HG02759 (cell line): Measurements from ENCODE around the gene ELOB.
"Not testable (repeated sequence)": the region's sequence is repeated elsewhere in the genome, so short reads cannot be mapped to it uniquely, and the experiment has no call there.

Experiments
- ATAC-seq: cut with Tn5 transposase; IDR thresholded peaks from one replicate; pipeline ENCODE4 v1.9.1; 2021; ENCODE audit warnings: mild to moderate bottlenecking, moderate library complexity; ENCODE audit not compliant: unreplicated experiment

ELOB gene

DNA sequence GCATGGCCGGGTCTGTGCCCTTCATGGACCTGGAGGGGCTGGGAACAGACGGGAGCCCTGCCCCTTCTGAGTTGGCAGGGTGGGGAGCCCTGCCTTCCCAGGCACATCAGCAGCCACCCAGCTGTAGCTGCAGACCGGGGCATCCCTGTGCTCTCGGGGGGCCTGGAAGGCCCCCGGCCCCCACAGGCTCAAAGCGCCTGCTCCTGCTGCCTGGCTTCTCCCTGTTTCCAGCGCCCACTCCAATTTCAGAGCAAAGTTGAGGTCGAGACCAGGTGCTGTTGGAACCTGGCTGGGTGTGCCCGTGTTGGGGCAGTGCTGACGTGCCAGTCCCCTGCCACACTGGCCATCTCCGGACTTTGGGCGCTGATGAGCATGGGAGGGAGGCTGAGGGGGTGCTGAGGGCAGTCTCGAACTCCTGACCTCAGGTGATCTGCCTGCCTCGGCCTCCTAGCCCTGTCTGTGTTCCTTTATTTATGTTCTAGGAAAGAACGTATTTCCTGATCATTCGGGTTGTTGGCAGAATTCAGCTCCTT is 52.2 kb downstream of the ELOB start:
- ATAC-seq, result no peak

DNA sequence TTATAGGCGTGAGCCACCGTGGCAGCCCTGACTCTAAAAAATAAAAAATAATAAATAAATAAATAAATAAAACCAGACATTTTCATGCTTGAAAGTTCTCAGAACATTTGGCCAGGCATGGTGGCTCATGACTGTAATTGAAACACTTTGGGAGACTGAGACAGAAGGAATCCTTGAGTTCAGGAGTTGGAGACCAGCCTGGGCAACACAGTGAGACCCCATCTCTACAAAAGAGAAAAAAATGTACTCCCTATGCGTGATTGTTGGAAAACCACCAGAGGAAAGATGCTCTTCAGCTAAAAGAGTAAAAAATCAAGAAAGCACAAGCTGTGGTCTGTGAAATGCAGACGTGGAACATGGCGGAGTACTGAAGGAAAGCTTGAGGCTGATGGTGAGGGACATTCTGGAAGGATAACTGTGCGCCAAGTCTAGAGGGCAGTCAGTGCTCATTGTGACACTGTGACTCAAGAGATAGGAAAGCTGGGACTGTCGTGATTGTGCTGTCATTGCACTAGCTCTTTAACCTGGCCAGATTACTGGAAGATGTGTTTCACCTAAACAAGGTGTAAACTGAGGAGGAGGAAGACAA is 52.9 kb downstream of the ELOB start:
- no peak for ATAC-seq

DNA sequence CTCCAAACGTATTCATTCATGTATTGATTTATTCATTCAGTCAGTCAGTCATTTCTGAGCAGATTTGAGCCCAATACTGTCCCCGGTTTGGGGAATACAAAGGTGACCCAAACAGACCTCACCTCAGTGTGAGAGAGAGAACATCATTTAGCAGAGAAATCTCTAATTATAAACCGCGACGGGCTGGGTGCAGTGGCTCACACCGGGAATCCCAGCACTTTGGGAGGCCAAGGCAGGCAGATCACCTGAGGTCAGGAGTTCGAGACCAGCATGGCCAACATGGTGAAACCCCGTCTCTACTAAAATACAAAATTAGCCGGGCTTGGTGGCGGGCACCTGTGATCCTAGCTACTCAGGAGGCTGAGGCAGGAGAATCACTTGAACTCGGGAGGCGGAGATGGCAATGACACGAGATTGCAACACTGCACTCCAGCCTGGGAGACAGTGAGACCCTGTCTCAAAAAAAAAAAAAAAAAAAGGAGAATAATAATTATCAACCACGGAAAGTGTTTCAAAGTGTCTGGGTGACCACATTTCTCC is 55.4 kb downstream of the ELOB start:
- not testable (repeated sequence) for ATAC-seq
